Hematopoietic multipotent progenitor cell (in vitro differentiated cells): ENCODE measurements around the gene KHK. TPM values are rescaled to one million over a fixed set of nuclear protein-coding genes. Genes with fewer than 3 reads are reported as not detected.

ENCODE experiments used
- DNase-seq, 3 donors: peaks; one replicate each; pipeline ENCODE4 v3.0.0-alpha.2; 2011 to 2015; ENCODE audit warnings: low read depth in 2 of 3, low spot score in 2 of 3
- total RNA-seq: library from RNA; depleted of rRNA; stranded (reverse); fragments of >200 nt; gene quantifications from one replicate; pipeline ENCODE4 v1.2.3, GENCODE V29; 2012

Gene KHK
- total RNA-seq, 1 donor, result 4.0 TPM

DNA sequence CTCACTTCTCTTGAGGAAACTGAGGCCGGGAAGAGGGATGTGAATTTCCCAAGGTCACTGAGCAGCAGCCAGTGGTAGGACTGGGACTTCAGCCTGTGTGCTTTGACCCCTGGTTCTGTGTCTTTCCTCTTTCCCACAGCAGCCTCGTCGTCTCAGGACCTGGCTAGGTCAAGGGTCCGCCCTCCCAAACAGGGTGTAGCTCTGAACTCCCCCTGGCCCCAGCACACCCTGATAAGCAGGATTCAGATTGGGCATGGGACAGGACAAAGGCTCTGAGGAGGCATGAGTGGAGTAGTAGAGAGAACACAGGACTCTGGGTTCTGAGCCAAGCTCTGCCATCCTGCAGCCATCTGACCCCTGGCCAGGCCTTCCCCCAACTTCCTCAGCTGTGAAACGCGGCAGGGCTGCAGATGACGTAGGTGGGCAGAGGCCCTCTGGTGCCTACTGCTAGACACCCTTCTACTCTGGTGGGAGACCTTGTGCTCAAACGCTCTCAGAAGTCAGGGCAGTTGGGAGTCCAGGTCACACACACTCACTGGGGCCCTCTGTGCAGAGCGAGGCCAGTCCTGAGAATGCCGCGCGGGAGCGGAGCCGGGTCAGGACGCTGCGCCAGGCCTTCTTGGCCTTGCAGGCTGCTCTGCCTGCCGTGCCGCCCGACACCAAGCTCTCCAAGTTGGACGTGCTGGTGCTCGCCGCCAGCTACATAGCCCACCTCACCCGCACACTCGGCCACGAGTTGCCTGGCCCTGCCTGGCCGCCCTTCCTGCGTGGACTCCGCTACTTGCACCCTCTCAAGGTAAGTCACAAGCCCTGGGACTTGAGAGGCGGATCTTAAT lies 63.2 kb downstream of the KHK start:
- no peak for DNase-seq

Other genes with a start within 250 kb of the KHK start
- gene DPYSL5, start 238.6 kb upstream of the KHK start, total RNA-seq, result not detected
- gene MAPRE3, start 116.1 kb upstream of the KHK start, total RNA-seq, result 3.0 TPM
- 44.4 TPM for gene TMEM214, start 53.8 kb upstream of the KHK start, total RNA-seq
- 38.0 TPM for gene AGBL5, start 35.1 kb upstream of the KHK start, total RNA-seq
- gene OST4, start 15.1 kb upstream of the KHK start, total RNA-seq, result 397 TPM
- 31.2 TPM for gene EMILIN1, start 8.2 kb upstream of the KHK start, total RNA-seq
- 9.2 TPM for gene CGREF1, start 32.4 kb downstream of the KHK start, total RNA-seq
- gene ABHD1, start 37.0 kb downstream of the KHK start, total RNA-seq, result 1.9 TPM
- gene PREB, start 47.9 kb downstream of the KHK start, total RNA-seq, result 55.2 TPM
- gene PRR30, start 52.6 kb downstream of the KHK start, total RNA-seq, result under 0.01 TPM
- not detected for gene TCF23, start 62.2 kb downstream of the KHK start, total RNA-seq
- gene ATRAID, start 125.3 kb downstream of the KHK start, total RNA-seq, result 131 TPM
- 60.1 TPM for gene SLC5A6, start 125.5 kb downstream of the KHK start, total RNA-seq
- gene CAD, start 130.6 kb downstream of the KHK start, total RNA-seq, result 63.0 TPM
- under 0.01 TPM for gene SLC30A3, start 176.3 kb downstream of the KHK start, total RNA-seq
- not detected for gene DNAJC5G, start 188.7 kb downstream of the KHK start, total RNA-seq
- under 0.01 TPM for gene TRIM54, start 195.7 kb downstream of the KHK start, total RNA-seq
- 2.2 TPM for gene UCN, start 221.7 kb downstream of the KHK start, total RNA-seq
- gene MPV17, start 236.3 kb downstream of the KHK start, total RNA-seq, result 85.4 TPM